HG03095 (cell line): Measurements from ENCODE around the gene DOCK1.

Experiments used
- ATAC-seq: cut with Tn5 transposase; IDR thresholded peaks from one replicate; pipeline ENCODE4 v1.9.1; 2021; ENCODE audit warnings: moderate library complexity; ENCODE audit not compliant: unreplicated experiment

Gene DOCK1

DNA sequence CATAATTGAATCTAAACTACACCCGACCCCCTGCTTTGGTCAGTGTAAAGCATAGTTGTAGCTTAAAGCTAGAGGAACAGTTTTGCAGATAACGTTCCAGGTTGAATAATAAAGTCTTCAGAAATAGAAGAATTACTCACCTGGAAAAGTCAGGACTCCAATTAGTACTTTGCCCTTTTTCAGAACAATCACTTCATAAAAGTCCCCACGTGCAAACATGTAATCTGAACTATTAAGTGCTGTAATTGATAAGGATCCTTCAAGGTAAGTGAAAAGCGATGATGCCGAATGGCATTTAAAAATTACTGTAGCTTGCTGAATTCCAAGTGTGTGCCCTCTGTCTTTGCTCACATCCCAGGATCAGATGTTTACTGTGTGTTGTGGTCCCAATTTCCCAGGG lies 344.8 kb downstream of the DOCK1 start:
- ATAC-seq, result no peak

DNA sequence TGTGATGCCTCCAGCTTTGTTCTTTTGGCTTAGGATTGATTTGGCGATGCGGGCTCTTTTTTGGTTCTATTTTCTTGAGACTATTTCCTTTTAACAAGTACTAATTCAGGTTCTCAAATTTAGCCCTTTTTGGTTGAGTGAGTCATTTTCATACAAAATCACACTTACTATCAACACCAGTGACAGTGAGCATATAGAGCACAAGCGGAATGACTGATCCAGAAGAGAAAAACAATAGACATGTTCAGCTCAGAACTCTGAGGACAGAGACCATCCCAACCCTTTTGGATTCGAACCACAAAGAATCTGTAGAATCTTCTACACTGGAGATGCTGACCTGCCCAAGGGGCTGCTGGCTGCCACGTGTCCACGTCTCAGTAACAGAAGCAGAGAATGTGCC lies 347.6 kb downstream of the DOCK1 start:
- ATAC-seq, result no peak

DNA sequence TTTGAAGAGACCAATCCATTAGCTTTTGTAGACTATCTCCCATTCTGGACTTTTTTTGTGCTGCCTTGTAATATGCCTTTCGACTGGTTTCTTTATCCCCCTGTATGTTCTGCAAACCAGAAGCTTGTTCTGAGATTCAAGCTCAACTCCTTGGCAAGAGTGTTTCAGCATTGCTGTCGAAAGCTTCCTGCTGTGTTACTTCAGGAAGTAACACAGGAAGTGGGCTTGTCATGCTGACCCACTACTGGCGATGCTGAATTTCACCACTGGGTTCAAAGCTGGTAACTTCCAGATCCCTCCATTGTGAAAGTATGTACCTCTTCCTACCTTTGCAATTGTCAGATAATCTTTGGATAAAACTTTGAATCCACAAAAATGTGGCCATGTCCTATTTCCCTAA lies 349.0 kb downstream of the DOCK1 start:
- ATAC-seq, result no peak

DNA sequence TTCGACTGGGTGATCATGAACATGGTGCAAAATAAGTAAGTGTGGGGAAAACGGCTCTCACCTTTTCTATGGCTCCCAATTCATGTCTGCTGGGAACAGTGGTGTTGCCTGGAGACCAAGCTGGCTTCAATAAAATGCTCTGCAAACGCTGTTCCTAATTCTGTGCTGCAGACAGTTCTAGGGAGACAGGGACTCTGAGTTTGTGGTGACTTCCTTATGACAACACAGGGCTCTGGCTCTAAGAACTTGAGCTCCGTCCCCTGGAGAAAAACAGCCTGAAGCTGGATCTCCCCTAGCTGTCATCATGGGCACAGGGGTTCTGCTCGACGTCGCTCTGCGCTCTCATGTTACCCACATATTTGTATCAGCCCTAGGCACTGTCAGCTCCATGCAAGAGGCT lies 352.2 kb downstream of the DOCK1 start:
- ATAC-seq, result no peak

DNA sequence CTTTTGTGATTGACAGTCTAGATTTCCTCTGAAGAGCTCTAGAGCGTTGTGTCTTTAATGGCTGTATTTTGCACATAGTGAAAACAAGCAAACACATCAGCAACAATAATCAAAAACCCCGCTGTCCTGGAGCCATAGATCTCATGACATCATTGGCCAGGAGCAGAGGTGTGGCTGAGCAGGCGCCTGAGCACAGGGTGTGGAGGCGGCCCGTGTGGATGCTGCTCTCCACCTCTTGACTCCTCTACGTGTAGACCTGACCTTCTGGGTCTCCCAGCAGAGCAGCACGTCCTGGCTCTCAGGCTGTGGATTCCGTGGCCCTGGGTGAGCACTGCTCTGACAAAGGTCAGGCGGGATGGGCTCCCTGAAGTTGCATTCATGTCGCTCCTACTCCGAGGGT lies 354.1 kb downstream of the DOCK1 start:
- ATAC-seq, result no peak

DNA sequence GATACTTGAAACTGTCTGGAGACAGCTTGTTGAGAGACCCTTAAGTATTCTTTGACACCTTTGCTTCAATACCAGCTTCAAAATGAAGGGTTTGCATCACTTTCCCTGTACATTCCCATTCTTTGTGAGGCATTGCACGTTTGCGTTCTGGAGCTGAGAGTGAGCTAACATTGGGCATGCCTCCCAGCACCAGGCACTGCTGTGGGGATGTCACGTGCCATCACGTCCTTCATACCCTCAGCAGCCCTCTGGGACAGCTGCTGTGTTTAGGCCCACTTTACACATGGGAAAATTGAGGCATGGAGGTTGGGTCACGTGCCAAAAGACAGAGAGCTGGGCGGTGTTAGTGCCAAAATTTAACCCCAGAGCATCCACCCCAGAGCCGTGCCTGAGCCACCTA lies 357.4 kb downstream of the DOCK1 start:
- no peak for ATAC-seq

DNA sequence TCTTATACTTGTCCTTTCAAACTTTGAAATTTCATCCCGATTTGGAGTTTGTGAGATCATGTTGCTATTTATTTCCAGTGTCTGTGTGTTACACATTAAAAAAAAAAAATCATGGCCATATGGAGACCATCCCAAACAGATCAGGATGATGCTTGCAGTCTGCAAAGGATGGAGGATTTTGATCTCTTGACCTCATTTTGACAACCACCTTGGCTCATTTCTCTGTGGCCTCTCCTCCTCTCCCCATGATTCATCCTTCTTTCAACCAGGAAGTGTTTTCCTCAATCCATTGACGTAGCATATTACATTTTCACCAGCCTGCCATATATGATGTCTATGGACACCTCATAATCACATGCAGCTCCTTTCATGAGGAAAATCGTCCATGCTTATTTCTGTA lies 360.1 kb downstream of the DOCK1 start:
- no peak for ATAC-seq

DNA sequence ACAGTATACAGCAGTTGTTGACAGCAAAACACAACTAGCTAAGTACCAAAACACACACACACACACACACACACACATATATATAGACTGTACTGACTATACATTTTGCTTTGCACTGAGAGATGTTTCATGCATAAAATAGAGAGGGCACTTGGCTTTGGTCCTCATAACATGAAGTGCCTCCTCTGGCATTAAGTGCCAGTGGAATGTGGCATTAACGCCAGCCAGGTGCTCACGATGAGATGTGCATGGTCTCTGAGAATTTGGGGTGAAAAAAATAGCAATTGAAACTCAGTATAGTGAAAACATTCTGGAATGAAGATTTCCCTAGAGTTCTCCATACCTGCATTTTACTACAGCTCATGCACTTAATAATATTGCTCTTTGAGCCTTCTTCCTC lies 361.2 kb downstream of the DOCK1 start:
- ATAC-seq, result no peak

DNA sequence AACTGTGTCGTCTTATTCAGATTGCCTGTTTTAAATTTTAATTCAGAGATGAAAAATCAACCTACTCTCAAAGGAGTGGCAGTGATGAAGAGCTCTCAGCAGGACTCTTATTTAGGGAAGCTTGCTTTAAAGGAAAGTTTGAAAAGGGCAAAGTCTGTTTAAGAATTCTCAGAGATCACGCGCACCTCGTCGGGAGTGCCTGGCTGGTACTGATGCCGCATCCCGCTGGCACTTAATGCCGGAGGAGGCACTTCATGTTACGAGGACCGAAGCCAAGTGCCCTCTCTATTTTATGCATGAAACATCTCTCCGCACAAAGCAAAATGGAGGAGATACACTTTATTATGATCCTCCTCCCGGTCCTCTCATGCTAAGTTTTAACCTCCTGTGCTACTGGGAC lies 362.2 kb downstream of the DOCK1 start:
- no peak for ATAC-seq

DNA sequence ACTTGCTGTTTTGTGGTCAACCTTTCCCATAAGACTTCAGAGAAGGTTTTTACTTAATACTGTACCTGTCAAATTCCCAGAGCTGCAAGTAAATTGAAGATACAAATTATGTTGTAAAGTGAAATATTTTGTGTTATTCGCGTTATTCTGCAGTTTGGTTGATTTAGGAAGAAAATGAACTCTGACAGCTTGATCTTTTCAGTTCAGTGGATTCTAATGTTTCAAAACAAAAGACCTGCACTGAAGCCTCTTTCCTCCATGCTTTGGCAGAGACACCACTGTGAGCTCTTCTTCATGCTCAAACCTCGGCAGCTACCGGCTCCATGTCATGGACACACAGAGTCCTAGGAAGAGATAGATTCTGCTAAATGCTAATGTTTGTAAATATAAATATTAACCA lies 366.8 kb downstream of the DOCK1 start:
- ATAC-seq, result no peak

DNA sequence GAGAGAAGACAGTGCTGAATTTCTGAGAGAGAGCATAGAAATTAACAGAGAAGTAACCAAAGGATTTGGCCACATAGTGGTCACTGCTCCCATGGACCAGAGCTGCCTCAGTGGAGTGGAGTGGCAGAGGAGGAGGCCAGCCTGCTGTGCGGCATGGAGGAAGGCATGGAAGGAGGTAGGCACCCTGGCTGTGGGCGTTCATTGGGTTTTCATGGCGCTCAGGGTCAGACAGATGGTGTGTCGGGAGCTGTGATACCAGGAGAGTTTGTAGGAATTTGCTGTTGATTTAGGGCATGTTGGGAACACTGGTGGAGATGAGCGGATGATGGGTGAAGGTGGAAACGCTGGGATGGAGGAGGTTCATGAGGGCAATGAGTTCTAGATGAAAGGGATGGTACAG lies 370.0 kb downstream of the DOCK1 start:
- no peak for ATAC-seq

DNA sequence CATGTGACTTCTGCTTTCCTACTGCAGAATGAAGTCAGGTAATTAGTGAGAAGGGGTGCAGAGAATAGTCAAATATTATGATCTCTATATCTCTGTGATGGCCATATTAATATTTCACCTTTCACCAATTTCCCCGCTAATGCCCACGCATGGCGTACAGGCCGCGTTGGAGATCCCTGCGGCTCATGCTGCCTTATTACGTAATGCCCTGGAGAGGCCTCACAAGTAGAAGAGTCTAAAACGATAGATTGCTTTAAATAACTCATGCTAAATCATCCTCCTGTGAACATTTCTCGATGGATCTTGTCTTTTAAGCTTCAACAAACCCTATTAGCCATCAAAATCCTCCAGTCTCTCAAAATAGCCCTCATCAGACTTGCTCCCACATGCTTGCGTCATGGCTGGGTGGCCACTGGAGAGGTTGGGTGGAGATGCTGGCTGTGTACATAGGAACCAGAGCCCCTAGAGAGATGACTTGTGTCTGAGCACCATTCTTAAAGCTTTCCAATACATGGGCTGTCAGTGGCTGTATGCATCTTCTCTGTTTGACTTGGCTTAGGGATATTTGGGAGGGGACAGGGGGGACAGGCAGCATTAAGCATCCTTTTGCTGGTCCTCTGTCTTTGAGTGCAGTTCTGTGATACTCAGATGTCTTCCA lies 370.7 kb downstream of the DOCK1 start:
- ATAC-seq, result no peak

DNA sequence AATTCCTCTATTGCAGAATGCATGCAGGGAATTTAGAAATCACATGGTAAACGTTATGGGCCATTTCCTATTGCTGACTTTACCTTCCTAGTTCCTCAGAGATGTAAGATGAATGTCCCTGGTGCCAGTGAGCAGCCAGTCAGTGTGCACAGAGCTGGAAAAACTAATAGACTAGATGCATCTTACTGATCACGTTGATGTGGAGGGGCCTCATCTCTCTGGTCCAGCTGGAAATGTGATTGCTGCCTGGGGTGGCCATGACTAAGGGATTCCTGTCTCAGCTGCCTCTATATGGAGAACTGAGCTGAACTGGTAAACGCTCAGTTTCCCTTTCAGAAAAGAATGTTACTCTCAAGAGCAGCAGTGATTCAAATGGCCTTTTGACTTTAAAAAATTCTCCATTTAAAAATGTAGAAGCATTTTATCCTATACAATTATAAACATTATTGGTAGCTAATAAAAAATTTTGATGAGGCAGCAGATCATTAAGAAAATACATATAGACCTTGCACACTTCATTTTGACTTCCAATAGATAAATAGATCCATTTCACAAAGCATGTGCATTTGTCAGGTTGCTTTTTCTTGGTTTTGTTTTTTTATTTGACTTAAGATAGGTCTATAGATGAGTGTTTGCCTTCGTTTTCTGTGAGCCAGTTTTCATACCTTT lies 371.7 kb downstream of the DOCK1 start:
- ATAC-seq, result no peak

DNA sequence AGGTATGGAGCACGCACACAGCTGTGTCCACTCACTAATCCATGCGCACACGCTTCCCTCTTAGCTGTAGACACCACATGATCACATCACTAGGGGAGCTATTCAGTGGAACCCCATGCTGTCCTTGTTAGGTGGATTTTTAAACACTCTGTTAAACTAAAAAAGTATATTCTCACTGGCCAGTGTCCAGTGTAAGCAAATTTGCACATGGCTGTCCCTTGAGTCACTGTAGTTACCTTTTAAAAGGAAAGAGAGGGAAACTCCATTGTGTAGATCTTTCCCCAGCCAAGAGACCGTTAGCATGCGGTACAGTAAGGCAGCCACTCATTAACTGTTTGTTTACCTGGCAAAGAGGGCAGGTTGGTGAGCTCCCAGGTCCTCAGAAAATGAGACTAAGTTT lies 372.8 kb downstream of the DOCK1 start:
- ATAC-seq, result no peak

DNA sequence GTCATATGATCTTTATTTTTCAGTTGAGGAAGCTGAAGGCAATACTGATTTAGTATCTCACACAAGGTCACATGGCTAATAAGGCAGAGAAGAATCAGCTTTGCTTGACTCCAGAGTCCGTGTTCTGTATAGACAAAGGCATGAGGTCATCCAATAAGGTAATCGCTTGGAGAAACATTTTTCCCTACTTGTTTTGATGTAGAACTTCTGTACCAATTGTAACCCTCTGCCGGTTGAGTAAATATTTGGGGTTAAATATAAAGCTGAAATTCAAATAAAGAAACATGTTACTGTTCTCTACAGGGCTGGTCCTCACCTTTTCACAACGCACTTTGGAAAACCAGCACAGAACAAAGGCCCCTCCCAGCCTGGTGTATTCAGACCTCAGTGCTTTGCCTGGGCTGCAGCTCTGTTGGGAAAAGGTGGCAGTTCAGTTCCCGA lies 374.1 kb downstream of the DOCK1 start:
- no peak for ATAC-seq

DNA sequence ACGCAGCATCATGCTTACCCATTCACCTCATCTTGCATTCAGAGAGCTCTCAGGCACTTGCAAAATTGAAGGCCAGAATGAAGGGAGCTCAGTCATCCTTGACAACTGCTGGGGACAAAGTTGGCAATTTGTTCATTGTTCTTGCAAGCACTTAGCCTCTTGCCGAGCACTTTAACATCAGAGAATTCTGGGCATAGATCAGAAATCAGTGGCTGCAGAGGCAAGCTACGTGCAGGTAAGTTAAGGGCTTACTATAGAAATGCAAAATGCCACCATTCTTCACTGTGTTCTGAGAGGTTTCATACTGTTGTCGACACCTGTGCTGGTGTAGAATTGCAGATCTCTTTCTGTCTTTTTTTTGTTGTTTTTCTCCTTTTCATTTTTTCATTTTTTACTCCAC lies 375.2 kb downstream of the DOCK1 start:
- no peak for ATAC-seq

DNA sequence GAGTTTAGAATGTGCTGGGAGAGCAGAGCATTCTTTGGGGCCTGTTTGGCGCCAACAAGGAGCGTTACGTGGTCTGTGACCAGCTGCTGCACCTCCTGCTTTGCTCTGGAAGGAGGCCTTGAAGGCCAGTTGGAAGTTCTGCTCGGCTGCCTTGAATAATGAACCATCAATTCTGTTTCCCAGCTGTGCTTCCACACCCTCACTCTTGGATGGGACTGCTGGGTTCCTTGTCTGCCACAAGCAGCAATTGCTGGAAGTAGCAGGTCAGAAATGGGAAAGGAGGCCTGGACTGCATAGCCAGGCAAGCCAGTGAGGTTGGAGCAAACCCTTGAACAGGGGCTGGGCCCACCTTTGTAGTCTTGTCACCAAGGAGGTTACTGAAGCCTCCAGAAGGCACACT lies 377.8 kb downstream of the DOCK1 start:
- no peak for ATAC-seq

DNA sequence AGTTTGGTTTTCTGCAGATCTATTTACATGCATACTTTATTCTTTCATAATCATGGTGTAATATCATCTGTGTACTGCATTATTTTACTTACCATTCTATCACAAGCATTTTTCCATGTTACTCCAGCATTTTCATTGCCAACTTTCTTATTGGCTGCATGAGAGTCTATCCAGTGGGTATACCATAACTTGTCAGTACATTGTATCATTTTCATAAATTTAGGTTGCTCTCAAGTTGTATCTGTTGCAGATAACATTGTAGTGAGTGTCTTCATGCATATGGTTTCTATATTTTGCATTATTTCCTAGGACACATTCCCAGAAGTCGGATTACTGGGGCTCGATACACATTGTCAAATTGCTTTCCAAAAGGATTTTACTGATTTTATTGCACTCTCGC lies 378.3 kb downstream of the DOCK1 start:
- no peak for ATAC-seq

DNA sequence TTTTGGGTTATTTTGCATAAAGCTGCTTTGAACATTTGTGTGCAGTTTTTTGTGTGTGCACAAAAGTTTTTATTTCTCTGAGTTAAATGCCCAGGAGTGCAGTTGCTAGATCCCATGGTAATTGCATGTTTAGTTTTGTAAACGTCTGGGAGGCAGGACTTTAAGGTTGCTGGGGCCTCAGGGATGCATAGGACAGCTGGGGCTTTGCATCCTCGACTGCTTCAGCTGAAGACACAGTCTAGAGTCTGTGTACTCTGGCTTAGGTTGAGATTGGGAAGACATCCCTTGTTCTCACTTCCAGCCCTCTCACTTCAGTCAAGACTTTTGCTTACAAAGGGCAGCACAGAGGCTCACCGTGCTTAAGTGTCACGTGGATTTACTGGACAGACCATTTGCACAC lies 385.6 kb downstream of the DOCK1 start:
- no peak for ATAC-seq

DNA sequence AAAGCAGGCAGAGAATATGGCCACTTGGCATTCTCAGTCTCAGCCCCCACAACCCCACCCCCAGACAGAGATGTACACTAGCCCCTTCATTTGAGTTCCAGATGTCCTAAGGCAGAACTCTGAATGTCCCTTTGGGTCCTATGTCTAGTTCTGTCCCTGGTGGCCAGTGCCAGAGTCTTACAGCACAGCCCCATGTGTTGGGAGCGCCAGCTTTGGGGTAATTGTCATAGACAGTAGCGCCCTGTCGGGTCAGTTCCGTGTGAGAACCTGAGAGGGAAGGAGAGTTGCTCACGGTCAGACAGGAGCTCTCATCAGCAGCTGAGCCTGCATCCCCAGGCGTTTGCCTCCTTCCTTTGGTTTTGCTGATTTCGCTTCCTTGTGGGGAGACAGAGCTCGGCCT lies 386.1 kb downstream of the DOCK1 start:
- ATAC-seq, result no peak

DNA sequence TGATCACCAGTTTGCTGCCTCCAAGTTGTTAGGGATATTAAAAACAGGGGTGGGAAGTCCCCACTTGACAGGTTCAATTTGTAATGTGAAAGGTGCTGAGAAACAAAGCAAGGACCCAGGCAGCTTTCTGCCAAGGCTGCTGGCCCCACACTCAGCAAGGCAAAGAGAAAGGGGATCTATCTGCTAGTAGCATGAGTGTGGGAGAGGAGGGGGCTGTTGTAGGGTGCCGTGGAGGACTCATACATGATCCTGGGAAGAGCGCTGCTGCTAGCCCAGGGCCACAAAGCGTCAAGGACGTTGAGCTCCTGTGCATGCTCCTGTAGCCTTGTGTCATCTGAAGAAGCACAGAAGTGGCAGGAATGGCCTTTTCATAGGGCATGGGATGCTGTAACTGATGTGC lies 387.7 kb downstream of the DOCK1 start:
- no peak for ATAC-seq

DNA sequence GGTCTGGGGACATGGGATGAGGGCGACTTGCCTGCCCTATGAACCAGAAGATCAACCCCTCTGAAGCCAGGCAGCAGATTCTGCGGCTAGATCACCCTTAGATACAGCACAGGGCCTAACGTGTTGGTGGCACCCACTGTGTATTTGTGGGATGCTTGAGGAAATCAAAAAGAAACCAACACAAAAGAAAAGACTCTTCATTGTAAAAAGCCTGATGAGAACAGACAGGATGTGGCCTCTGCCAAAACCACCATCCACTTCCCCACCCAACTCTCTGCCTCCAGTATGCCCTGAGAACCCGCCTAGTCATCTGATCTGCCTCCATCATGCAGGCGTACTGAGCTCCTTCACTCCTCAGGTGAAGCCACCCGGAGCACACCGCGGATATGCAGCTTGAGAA lies 388.4 kb downstream of the DOCK1 start:
- ATAC-seq, result no peak

DNA sequence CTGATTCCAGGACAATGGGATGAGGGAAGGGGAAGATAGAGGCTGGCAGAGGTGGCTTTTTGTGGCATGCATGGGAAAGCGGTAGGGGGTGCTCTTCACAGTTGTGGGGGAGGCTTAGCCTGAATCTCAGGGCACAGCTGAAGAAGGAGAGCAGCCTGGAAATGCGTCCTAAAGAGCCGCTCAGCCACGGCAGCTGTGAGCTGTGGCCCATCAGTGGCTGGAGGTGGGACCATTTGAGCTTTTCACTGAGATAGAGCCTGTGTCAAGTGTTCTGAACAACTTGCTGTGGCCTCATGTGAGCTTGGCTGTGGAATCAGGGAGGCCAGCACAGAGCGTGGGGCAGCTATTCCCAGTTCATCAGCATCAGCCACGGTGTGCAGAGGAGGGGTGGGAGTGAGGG lies 391.5 kb downstream of the DOCK1 start:
- no peak for ATAC-seq
